Testis (tissue), 3 donors: ENCODE data around the gene MCOLN1. TPM values are rescaled to one million over a fixed set of nuclear protein-coding genes. Genes with fewer than 3 reads are reported as not detected.
"Not testable (repeated sequence)": the region's sequence is repeated elsewhere in the genome, so short reads cannot be mapped to it uniquely, and the experiment has no call there.

Experiments used
- DNase-seq: peaks from one replicate; pipeline ENCODE4 v3.0.0-alpha.2; 2019
- H3K27ac ChIP-seq, 2 donors: fragments of 200-600 bp; sonication (generic); one replicate each; pipeline ENCODE4 v1.5.1; 2019
- H3K27me3 ChIP-seq: fragments of 200-600 bp; sonication (generic); one replicate; pipeline ENCODE4 v1.5.1; 2019
- H3K36me3 ChIP-seq: fragments of 200-600 bp; sonication (generic); one replicate; pipeline ENCODE4 v1.5.1; 2017; ENCODE audit warnings: low read depth; ENCODE audit errors: missing control alignments
- H3K4me1 ChIP-seq: fragments of 200-600 bp; sonication (generic); one replicate; pipeline ENCODE4 v1.5.1; 2019
- H3K4me3 ChIP-seq, 2 donors: fragments of 200-600 bp; sonication (generic); one replicate each; pipeline ENCODE4 v1.5.1; 2017 to 2019
- H3K9me3 ChIP-seq: fragments of 200-600 bp; sonication (generic); one replicate; pipeline ENCODE4 v1.5.1; 2017
- CTCF ChIP-seq, 3 experiments: fragments of 450-650 bp in 2 of 3; fragments of 200-600 bp in 1 of 3; sonication (generic) in 1 of 3; IDR thresholded peaks; one replicate each; pipeline ENCODE4 v1.5.1; 2016 to 2019; ENCODE audit warnings: antibody characterized with exemption in 3 of 3, mild to moderate bottlenecking in 2 of 3, moderate library complexity in 1 of 3
- POLR2A ChIP-seq: fragments of 450-650 bp; IDR thresholded peaks from one replicate; pipeline ENCODE4 v1.6.1; 2017; ENCODE audit warnings: antibody characterized with exemption, mild to moderate bottlenecking, moderate library complexity
- WGBS, 2 donors: methylation state at CpG; one replicate each; pipeline ENCODE4 v1.1.5; 2018; 5-methylcytosine and 5-hydroxymethylcytosine counted together
- intact Hi-C: fragments of 100-400 bp; cut with DNase I; formaldehyde crosslinking; loops from one replicate; pipeline ENCODE4 v1.15.1; 2023; ENCODE audit warnings: low total_unique reads
- polyA plus RNA-seq: library from polyadenylated mRNA; stranded (reverse); fragments of 350-450 nt; fragmentation: Illumina TruSeq; extraction: RNeasy Lipid Tissue Mini Kit (QIAGEN cat#74804); gene quantifications from one replicate; pipeline ENCODE4 v1.2.3, GENCODE V29; 2014; ENCODE audit warnings: low read depth, low replicate concordance; ENCODE audit not compliant: insufficient read depth
- small RNA-seq, 2 donors: library from RNA; depleted of rRNA; stranded (forward); fragments of <200 nt; gene quantifications; one replicate each; pipeline ENCODE3, GENCODE V24; 2016
- total RNA-seq, 2 donors: library from RNA; depleted of rRNA; stranded (reverse); fragments of >200 nt; gene quantifications; one replicate each; pipeline ENCODE4 v1.2.3, GENCODE V29; 2016

MCOLN1 gene
- total and polyA plus RNA-seq, 3 donors from 2014 or later, result 15.2 to 26.9 (median 17.7) TPM

- TF ChIP-seq POLR2A (no peak), CTCF (IDR thresholded peaks at IDR 0.05) (no peak)
- H3K27me3 ChIP-seq, result no peaks in the 10 kb centered on the region
- H3K4me1 ChIP-seq, result peaks cover 12% of the 10 kb centered on the region
- intact Hi-C loops, result no loop called here
- H3K27ac ChIP-seq, result no peak overlapping the region
- no peak for DNase-seq
- no peak overlapping the region for H3K4me3 ChIP-seq
- 80 to 88% methylated on average over 9 of the region's 9 CpGs for WGBS, 2 donors
- no peaks in the 10 kb centered on the region for H3K9me3 ChIP-seq
- H3K36me3 ChIP-seq, result no peaks in the 10 kb centered on the region
Measured at GRCh38 chr19:7575434-7576040, 53.1 kb downstream of the MCOLN1 start.

GRCh38 chr19:7577422-7577821, 55.0 kb downstream of the MCOLN1 start:
- WGBS, 2 donors, result 92 to 96% methylated on average over 1 of the region's 1 CpG
- H3K27ac ChIP-seq, H3K4me3 ChIP-seq, H3K27me3 ChIP-seq, intact Hi-C loops, H3K9me3 ChIP-seq, DNase-seq, H3K36me3 ChIP-seq: not testable (repeated sequence)
- H3K4me1 ChIP-seq, result peaks cover 12% of the 10 kb centered on the region

GRCh38 chr19:7578127-7578526, 55.7 kb downstream of the MCOLN1 start:
- Histone ChIP-seq H3K4me3 (no peak overlapping the region), H3K27me3 (no peaks in the 10 kb centered on the region), H3K27ac (peak overlapping the region in 1 of 2 donors; percentile 21), H3K9me3 (no peaks in the 10 kb centered on the region), H3K4me1 (peaks cover 12% of the 10 kb centered on the region), H3K36me3 (no peaks in the 10 kb centered on the region)
- no peak for TF ChIP-seq CTCF (IDR thresholded peaks at IDR 0.05)
- TF ChIP-seq POLR2A, result no peak
- no peak for DNase-seq
- WGBS, 2 donors, result 64 to 76% methylated on average over 6 of the region's 6 CpGs
- intact Hi-C loops, result no loop called here

GRCh38 chr19:7579182-7579581, 56.8 kb downstream of the MCOLN1 start:
- 36 to 51% methylated on average over 6 of the region's 6 CpGs for WGBS, 2 donors
- Histone ChIP-seq H3K36me3 (no peaks in the 10 kb centered on the region), H3K27me3 (no peaks in the 10 kb centered on the region), H3K27ac (no peak overlapping the region), H3K4me3 (no peak overlapping the region), H3K9me3 (no peaks in the 10 kb centered on the region), H3K4me1 (peaks cover 12% of the 10 kb centered on the region)
- DNase-seq, result peak; percentile 88
- intact Hi-C loops, result no loop called here
- TF ChIP-seq CTCF (IDR thresholded peaks at IDR 0.05) (no peak), POLR2A (no peak)

GRCh38 chr19:7582446-7582845, 60.0 kb downstream of the MCOLN1 start:
- peaks cover 12% of the 10 kb centered on the region for H3K4me1 ChIP-seq
- TF ChIP-seq POLR2A (no peak), CTCF (IDR thresholded peaks at IDR 0.05) (no peak)

More at GRCh38 chr19:7582446-7582845, 60.0 kb downstream of the MCOLN1 start:
- no peak overlapping the region for H3K27ac ChIP-seq
- intact Hi-C loops, result no loop called here
- no peaks in the 10 kb centered on the region for H3K36me3 ChIP-seq
- no peak for DNase-seq
- no peaks in the 10 kb centered on the region for H3K27me3 ChIP-seq
- H3K9me3 ChIP-seq, result no peaks in the 10 kb centered on the region
- WGBS, 2 donors, result 66 to 74% methylated on average over 11 of the region's 11 CpGs
- no peak overlapping the region for H3K4me3 ChIP-seq

Small RNA genes within 50 kb of the gene (small RNA-seq; reads per million reads assigned to genes)
- gene AC008878.2, result 0 reads per million in 2 donors

Other genes starting within 250 kb of the MCOLN1 start
- gene INSR, start 228.2 kb upstream of the MCOLN1 start, total RNA-seq, result 10 to 100 TPM; 85.1 to 96.5 TPM
- gene INSR, start 228.2 kb upstream of the MCOLN1 start, polyA plus RNA-seq, result 9.3 TPM
- gene ARHGEF18, start 173.7 kb upstream of the MCOLN1 start, total RNA-seq, result 10 to 100 TPM; 33.4 to 42.7 TPM
- gene ARHGEF18, start 173.7 kb upstream of the MCOLN1 start, polyA plus RNA-seq, result 17.9 TPM
- gene PEX11G, start 33.6 kb upstream of the MCOLN1 start, total RNA-seq, result 10 to 100 TPM; 12.3 to 20.9 TPM
- gene PEX11G, start 33.6 kb upstream of the MCOLN1 start, polyA plus RNA-seq, result 26.0 TPM
- gene ZNF358, start 6.5 kb upstream of the MCOLN1 start, total RNA-seq, result 10 to 100 TPM; 28.7 to 35.9 TPM
- 21.0 TPM for gene ZNF358, start 6.5 kb upstream of the MCOLN1 start, polyA plus RNA-seq
- 100 to 1,000 TPM; 109 to 143 TPM for gene PNPLA6, start 13.1 kb downstream of the MCOLN1 start, total RNA-seq
- gene PNPLA6, start 13.1 kb downstream of the MCOLN1 start, polyA plus RNA-seq, result 153 TPM
- 100 to 1,000 TPM in 1 of 2 donors, 10 to 100 TPM in 1; 64.7 to 104 TPM for gene CAMSAP3, start 73.2 kb downstream of the MCOLN1 start, total RNA-seq
- gene CAMSAP3, start 73.2 kb downstream of the MCOLN1 start, polyA plus RNA-seq, result 32.4 TPM
- gene XAB2, start 106.9 kb downstream of the MCOLN1 start, total RNA-seq, result 100 to 1,000 TPM in 1 of 2 donors, 10 to 100 TPM in 1; 97.2 to 128 TPM
- gene XAB2, start 106.9 kb downstream of the MCOLN1 start, polyA plus RNA-seq, result 90.3 TPM
- 10 to 100 TPM; 25.3 to 26.9 TPM for gene PET100, start 107.2 kb downstream of the MCOLN1 start, total RNA-seq
- 64.0 TPM for gene PET100, start 107.2 kb downstream of the MCOLN1 start, polyA plus RNA-seq
- 100 to 1,000 TPM in 1 of 2 donors, 10 to 100 TPM in 1; 38.2 to 130 TPM for gene PCP2, start 111.1 kb downstream of the MCOLN1 start, total RNA-seq
- 164 TPM for gene PCP2, start 111.1 kb downstream of the MCOLN1 start, polyA plus RNA-seq
- gene STXBP2, start 114.5 kb downstream of the MCOLN1 start, total RNA-seq, result 100 to 1,000 TPM; 155 to 156 TPM
- 135 TPM for gene STXBP2, start 114.5 kb downstream of the MCOLN1 start, polyA plus RNA-seq
- gene RETN, start 146.4 kb downstream of the MCOLN1 start, total RNA-seq, result not detected
- 1.9 TPM for gene RETN, start 146.4 kb downstream of the MCOLN1 start, polyA plus RNA-seq
- gene MCEMP1, start 154.5 kb downstream of the MCOLN1 start, total RNA-seq, result not detected
- gene MCEMP1, start 154.5 kb downstream of the MCOLN1 start, polyA plus RNA-seq, result not detected
- gene TRAPPC5, start 158.2 kb downstream of the MCOLN1 start, total RNA-seq, result 100 to 1,000 TPM; 194 to 226 TPM
- 214 TPM for gene TRAPPC5, start 158.2 kb downstream of the MCOLN1 start, polyA plus RNA-seq
- gene FCER2, start 179.5 kb downstream of the MCOLN1 start, total RNA-seq, result under 1 TPM; 0.79 to 0.87 TPM
- gene FCER2, start 179.5 kb downstream of the MCOLN1 start, polyA plus RNA-seq, result 1.1 TPM
- 1 to 10 TPM in 1 of 2 donors, not detected in 1; 1.2 TPM for gene CLEC4G, start 209.5 kb downstream of the MCOLN1 start, total RNA-seq
- 0.71 TPM for gene CLEC4G, start 209.5 kb downstream of the MCOLN1 start, polyA plus RNA-seq
- gene CD209, start 224.9 kb downstream of the MCOLN1 start, total RNA-seq, result under 1 TPM; 0.55 to 0.74 TPM
- gene CD209, start 224.9 kb downstream of the MCOLN1 start, polyA plus RNA-seq, result 5.0 TPM
- gene CLEC4M, start 240.6 kb downstream of the MCOLN1 start, total RNA-seq, result 10 to 100 TPM in 1 of 2 donors, 1 to 10 TPM in 1; 9.4 to 14.9 TPM
- gene CLEC4M, start 240.6 kb downstream of the MCOLN1 start, polyA plus RNA-seq, result 14.5 TPM